GM18511 (cell line): ENCODE results near the gene RAMP1.

Experiments
- ATAC-seq: cut with Tn5 transposase; IDR thresholded peaks from one replicate; pipeline ENCODE4 v1.9.1; 2021; ENCODE audit warnings: mild to moderate bottlenecking, moderate library complexity; ENCODE audit not compliant: unreplicated experiment

Gene RAMP1

DNA sequence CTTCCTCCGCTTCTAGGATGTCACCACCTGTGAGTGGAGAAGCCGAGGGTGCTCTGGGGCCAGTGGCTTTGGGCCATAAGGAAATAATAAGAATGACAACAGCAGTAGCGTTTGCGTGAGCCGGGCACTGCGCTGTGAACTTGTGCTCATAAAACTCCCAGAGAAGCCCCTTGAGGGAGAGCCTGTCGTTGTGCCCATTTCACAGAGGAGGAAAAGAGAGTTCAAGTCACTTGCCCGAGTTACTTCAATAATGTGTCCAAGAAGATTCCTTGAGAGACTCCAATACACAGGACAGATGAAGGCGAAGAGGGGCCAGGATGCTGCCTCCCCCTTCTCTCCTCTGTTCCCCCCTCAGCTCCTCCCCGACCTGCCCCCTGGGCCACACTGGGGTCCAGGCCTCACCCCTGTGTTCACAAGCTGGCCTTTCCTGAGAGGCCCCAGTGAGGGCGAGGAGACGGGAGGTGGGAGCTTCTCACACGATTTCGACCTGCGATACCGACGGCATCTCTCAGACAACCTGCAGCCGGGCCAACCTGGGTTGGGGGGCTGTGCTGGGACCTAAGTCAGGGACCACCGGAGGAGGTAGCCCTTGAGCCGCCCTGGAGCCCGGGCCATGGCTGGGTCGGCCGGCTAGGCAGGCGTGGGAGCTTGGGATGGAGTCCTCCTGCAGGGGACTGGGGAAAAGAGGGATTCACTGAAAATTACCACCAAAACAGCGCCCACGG, 53.9 kb downstream of the RAMP1 start:
- no peak for ATAC-seq

DNA sequence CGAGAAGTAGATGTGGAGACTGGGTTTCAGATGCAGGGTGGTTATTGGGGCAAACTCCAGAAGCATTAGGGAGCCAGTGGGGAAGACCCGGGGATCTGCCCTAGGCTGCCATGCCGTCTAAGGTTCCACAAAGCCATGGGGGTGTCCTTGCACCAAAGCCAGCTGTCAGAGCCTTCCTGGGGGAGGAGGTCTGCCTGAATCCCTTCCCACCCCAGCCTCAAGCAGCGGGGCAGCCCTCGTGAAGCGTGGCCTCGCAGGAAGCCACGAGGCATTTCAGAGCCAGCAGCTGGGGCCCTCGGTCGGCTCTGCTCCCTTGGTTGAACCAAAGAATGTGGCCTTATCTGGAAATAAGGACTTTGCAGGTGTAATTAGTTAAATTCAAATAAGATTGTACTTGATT, 56.2 kb downstream of the RAMP1 start:
- no peak for ATAC-seq

DNA sequence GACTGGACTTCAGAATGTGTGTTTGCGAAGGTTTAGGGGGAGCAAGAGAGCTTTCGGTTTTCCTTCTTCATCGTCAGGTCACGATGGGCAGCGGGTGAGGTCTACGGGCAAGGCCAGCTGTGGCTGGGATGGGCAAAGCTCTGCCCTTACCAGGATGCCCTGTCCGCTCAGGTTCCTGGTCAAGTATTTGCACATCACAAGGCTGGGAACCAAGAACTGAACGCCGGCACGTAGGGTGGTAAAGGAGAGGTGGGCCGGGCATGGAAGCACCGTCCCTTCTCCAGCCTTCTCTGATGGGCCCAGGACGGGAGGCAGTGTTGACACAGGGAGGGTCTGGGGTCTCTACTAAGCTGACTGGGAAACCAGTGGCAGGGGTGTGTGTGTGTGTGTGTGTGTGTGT, 56.9 kb downstream of the RAMP1 start:
- no peak for ATAC-seq

DNA sequence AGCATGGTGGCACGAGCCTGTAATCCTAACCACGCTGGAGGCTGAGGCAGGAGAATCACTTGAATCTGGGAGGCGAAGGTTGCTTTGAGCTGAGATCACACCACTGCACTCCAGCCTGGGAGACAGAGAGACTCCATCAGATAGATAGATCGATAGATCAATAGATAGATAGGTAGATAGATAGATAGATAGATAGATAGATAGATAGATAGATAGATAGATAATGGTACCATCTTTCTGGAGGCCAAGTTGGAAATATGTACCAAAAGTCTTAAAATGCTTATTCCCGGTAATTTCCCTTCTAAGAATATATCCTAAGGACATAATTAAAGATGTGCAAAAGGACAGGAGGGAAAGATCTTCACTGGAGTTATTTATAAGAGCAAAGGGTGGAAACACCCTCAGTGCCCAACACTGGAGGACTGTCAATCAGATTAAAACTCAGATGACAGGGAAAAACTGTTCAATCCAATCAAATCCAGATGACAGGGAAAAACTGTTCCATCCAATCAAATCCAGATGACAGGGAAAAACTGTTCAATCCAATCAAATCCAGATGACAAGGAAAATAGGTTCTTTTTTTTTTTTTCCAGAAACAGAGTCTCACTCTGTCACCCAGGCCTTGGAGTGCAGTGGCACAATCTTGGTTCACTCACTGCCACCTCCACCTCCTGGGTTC, 58.4 kb downstream of the RAMP1 start:
- no peak for ATAC-seq

DNA sequence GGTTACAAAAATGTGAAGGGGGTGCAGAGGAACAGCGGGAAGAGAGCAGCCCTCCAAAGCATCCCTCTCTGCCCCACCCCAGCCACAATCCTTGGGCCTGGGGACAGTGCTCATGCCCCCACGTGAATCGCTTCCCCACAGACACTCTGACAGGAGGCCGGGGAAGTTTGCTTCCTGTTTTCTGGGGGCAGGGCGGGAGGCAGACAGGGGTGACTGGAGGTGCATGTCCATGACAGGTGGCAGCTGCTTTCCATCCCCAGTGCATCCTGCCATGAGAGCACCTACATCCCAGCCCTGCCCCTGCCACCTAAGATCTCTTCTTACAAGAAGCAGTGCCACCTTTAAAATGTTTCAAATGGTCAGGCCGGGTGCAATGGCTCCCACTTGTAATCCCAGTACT, 60.2 kb downstream of the RAMP1 start:
- no peak for ATAC-seq

DNA sequence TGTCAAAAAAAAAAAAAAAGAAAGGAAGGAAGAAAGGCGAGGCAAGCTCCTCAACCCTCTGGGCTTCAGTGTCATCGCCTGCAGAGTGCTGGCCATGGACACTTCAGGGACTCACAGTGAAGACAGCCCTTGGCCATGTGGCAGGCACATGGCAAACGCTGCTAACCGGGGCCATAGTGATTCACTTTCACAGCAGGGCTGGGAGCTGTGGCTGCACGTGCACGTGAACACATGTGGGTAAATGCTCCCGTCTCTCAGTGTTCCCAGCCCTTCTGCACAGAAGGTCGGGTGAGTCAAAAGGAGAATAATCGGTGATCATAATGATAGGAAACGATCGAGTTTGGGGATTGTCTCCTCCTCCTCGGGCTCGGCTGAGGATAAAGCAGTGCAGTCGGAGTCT, 61.2 kb downstream of the RAMP1 start:
- no peak for ATAC-seq

DNA sequence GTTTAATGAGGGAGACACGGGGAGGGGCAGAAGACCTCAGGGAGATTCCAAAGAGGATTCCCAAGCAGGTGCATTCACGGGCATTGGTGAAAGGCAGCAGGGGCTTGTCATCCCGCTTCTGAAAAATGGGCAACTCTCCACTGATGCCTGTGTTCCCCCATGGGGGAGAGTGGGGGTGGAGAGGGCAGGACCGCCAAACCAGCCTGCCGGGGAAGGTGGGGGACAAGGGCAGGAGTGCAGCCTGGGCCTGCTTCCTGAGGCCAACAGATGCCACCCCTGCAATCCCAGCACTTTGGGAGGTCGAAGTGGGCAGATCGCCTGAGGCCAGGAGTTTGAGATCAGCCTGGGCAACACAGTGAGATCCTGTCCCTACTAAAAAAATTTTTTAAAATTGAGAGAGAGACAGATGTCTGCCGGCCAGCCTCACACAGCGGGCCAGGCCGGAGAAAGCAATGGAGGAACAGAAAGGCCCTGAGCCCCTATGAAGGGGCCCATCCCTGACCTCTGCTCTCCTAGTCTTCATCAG, 62.6 kb downstream of the RAMP1 start:
- ATAC-seq = no peak

DNA sequence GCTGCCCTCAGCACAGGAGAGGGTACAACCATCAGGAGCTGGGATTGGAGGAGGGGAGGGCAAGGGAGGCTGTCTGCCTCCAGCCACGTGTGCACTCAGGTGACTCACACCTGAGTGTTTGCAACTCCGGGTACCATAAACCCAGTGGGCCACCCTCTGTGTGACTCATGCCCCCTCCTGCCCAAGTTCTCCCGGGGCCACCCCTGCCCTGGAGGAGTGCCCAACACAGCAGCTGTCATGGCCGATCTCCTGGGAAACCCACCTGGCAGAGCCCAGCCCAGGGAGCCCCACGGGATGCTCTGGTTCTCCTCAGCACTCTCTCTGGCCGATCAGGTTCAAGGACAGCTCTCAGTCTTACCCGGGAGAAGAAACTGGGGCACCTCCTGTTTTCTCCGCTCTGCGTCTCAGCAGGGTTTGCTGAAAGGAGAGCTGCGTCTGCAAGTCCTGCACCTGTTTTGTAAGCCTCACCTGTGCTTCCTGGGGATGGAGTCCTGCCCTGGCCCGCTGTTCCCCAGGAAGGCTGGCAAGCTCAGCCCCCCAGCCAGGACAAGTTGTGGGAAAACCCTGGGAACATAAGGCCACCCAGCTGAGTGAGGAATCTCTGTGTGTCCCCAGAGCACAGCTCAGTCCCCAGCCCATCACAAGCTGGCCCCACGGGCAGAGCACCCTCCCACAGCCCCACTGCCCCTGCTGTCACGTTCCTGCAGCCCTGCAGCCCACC, 63.4 kb downstream of the RAMP1 start:
- ATAC-seq = no peak

DNA sequence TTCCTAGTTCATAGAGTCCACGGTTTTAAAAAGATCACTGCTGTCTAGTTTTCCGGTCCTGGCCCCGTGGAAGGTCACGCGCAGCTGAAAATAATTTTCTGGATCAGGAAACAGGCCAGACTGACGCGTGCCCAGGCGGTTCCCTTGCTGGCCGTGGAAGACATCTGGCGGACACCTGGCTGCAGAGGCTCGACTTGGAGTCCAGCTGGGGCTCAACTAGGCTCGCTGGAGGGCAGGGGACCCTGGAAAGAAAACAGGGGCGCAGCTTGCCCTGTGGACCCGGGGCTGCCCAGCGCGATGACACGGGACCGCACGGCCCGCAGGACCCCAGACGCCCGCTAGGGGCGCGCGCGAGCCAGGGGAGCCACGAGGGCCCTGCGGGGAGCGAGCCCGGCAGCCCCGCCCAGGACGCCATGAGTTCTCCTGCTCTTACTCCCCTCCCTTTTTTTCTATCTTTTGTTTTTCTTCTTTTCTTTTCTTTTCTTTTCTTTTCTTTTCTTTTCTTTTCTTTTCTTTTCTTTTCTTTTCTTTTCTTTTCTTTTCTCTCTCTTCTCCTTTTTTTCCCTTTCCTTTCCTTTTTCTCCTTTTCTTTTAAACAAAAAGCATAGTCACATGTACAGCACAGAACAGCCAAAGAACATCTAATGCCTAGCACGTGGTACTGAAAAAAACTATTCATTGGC, 64.2 kb downstream of the RAMP1 start:
- no peak for ATAC-seq

DNA sequence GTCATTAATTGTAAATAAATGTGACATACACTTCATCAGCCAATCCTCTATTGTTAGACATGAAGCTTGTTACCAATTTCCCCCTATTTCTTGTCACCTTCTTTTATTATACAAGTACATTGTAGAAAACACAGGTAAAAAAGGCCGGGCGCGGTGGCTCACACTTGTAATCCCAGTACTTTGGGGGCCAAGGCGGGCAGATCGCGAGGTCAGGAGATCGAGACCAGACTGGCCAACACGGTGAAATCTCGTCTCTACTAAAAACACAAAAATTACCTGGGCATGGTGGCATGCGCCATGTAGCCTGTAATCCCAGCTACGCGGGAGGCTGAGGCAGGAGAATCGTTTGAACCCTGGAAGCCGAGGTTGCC, 64.7 kb downstream of the RAMP1 start:
- ATAC-seq = no peak

DNA sequence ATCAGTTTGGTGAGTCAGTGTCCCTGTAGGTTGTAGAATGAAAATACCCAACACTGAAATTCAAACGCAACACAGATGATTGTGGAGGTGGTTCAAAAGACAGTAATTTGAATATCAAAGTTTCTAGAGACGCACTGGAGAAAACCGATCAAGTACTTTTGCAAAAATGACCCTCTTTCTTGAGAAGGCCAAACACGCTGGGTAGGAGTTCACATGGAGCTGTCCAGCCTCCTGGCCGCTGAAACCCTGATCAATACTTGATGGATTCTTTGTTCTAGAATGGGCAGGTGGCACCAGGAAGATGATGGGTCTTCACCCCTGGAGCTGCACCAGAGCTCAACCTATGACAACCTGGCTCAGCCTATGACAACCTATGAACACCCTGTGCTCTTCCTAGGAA, 67.7 kb downstream of the RAMP1 start:
- ATAC-seq = no peak

DNA sequence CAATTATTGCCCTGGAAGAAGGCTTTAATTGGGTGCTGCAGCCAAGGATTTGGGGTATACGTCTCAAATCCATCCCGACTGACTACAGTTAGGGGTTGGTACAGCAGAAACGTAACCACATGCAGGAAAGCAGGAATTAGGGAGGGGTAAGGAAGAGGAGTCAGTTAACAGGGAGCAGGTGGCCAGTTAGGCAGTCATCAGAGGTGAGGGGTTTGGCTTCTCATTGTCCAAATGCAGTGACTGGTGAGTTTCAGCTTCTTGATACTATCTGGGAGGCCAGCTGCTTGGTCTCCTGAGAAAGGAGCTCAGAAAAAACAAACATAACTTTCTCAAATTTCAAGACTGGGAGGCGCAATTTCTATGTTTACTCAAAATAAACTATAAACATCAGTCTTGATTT, 68.6 kb downstream of the RAMP1 start:
- ATAC-seq = no peak

DNA sequence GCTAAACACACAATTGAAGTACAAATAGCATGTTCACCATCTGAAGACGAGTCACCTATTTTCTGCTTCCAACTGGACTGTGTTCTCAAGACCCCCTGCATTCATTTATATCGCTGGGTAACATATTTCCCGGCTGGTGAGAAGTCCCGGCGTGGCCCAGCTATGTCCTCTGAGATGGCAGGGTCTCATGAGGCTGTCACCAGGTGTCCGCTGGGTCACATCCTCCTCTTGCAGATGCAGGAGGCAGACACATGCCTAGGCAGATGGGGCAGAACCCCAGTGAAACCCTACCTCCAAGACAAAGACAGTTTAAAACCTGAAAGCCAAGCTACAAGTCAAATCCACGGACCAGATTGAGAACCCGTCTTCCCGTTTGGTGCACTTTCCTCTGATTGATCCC, 70.6 kb downstream of the RAMP1 start:
- ATAC-seq = no peak

DNA sequence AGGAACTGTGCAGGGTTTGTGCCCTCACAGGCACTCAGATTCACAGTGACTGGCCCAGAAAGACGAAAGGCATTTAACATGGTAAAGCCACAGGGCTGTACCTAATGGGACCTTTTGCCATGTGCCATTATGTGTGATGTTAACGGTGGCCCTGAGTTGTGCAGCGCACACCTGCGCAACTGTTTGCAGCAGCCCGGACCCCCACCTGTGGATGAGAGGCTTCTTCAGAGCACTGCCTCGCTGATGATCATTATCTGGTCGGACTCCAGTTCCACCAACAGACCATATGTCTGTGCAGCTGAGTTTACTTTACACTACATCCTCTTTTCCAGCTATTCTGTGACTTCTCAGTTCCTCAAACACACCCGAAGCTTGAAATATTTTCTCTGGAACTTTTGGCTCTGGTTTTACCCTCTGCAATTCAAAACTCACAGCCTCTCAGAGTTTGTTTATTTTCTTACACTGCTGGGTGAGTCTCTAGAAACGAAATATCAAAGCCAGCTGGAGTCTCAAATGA, 71.8 kb downstream of the RAMP1 start:
- ATAC-seq = no peak

DNA sequence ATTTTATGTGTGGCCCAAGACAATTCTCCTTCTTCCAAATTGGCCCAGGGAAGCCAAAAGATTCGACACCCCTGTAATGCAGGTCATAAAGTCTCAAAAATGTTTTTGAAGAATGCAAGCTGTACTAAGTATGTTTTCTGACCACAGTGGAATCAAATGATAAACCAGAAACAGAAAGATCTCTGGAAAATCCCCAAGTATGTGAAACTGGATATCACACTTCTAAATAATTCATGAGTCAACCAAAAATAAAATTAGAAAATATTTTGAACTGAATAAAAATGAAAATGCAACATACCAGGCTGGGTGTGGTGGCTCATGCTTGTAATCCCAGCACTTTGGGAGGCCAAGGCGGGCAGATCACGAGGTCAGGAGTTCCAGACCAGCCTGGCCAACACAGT, 73.3 kb downstream of the RAMP1 start:
- no peak for ATAC-seq

DNA sequence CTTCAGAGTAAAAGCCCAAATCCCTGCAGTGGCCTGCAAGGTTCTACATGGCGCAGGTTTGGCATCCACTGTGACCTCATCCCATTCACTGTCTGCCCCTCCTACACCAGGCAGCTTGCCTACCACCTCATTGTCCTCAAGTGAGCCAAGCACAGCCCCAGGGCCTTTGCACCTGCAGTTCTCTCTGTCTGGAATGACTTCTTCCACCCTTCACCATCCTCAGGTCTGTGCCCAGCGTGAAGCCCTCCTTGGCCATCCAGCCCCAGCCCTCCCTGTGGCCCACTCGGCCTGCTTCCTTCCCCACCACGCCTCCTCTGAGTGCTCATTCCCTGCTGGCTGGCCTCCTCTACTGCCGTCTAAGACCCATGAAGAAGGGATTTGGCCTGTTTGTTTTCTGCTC, 74.8 kb downstream of the RAMP1 start:
- no peak for ATAC-seq

DNA sequence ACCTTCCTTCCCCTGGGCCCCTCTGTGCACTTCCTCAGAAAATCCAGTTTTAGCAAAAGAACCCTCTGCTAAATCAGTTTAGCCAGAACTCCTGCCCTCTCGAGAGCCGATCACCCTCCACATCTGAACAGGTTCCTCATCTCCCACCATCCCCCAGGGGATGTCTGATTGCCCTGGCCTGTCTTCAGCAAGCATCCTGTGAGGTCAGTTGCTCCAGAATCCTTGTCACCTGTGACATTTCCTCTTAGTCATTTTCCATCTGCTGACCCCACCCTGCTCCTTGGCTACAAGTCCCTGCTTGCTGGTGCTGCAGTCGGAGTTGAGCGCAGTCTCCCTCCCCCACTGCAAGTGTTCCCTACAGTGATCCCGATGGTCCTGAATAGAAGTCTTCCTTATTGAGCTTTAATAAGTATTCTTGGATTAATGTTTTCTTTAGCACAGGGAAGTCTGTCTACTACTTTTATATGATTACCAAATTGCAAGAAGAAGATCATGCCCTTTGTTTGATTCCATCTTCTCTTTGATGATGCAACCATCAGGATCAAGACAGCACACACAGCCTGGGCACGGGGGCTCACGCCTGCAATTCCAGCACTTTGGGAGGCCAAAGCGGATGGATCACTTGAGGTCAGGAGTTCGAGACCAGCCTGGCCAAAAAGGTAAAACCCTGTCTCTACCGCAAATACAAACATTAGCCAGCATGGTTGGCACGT, 76.5 kb downstream of the RAMP1 start:
- ATAC-seq = no peak

DNA sequence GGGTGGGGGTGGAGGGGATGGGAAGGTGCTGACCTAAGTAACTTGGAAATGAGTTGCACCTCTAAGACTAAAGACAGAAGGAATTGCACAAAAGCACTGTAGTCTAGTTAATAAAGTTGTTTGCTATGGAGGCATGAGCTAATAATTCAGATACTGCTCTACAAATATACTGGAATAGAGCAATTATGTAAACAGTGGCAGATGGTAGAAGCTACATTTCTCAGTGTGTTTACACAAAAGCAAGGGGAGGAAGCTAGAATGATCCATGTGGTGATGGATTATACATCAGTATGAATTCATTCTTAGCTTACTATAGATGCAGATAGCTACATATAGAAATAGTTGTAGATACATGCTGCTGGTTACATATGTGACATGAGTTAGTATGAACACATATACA, 79.8 kb downstream of the RAMP1 start:
- no peak for ATAC-seq

DNA sequence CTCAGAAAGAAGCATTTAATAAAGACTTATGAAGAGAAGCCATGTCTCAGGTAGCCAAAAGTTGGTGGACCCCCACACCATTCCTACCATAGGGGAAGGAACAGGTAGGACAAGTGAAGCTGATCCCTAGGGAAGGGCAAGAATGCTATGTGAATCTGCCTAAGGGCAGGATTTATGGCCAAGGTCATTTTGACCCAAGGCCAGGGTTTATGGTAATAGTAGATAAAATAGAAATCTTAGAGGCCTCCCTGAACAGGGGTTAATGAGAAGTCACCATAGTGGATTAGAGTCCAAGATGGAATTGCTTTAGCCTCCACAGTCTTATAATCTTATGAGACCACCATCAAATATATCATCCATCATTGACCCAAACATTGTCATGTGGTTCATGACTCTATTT, 81.4 kb downstream of the RAMP1 start:
- no peak for ATAC-seq

DNA sequence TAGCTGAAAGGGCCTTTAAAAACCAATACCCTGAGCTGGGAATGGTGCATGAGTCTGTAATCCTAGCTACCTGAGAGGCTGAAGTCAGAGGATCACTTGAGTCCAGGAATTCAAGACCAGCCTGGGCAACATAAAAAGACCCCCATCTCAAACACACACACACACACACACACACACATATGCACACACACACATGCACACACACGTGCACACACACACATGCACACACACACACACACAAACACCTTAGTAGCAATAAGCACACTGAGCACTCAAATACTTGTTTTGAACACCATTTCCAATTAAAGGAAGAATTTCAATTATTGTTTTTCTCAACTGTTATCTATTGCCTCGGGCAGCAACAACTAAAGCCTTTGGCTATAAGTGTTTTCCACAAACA, 81.8 kb downstream of the RAMP1 start:
- ATAC-seq = no peak

DNA sequence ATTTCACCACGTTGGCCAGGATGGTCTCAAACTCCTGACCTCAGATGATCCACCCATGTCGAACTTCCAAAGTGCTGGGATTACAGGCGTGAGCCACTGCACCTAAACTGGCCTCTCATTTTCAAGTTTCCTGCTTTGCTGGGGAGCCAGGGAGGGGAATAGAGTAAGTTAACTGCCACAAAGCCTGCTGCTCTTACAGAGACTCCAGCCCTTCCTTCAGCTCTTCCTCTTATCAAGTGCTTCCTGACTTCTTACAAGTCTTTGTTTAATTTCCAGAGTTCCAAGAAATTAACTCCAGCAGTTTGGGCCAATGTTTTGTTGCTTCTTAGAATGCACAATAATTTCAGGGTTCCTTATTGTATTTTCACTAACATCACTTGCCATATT, 83.1 kb downstream of the RAMP1 start:
- no peak for ATAC-seq
